GM19463 (cell line): ENCODE measurements around the gene BCAP29.
"Not testable (repeated sequence)": the region's sequence is repeated elsewhere in the genome, so short reads cannot be mapped to it uniquely, and the experiment has no call there.

Source experiments
- ATAC-seq: cut with Tn5 transposase; IDR thresholded peaks from one replicate; pipeline ENCODE4 v1.9.1; 2021; ENCODE audit warnings: mild to moderate bottlenecking, moderate library complexity; ENCODE audit not compliant: unreplicated experiment

BCAP29 gene

GRCh38 chr7:107615910-107616680 lies 36.0 kb downstream of the BCAP29 start:
- no peak for ATAC-seq

- ATAC-seq: no peak
Observed at GRCh38 chr7:107622429-107622828, 42.4 kb downstream of the BCAP29 start.

- ATAC-seq: no peak
Observed at GRCh38 chr7:107622894-107623293, 42.8 kb downstream of the BCAP29 start.

GRCh38 chr7:107627002-107627401 lies 47.0 kb downstream of the BCAP29 start:
- no peak for ATAC-seq

- no peak for ATAC-seq
Observed at GRCh38 chr7:107628461-107629064, 48.5 kb downstream of the BCAP29 start.

GRCh38 chr7:107630342-107630741 lies 50.3 kb downstream of the BCAP29 start:
- no peak for ATAC-seq

GRCh38 chr7:107631588-107632491 lies 51.8 kb downstream of the BCAP29 start:
- no peak for ATAC-seq

- ATAC-seq: no peak
Observed at GRCh38 chr7:107632492-107632865, 52.4 kb downstream of the BCAP29 start.

- peak; percentile 92 for ATAC-seq
Observed at GRCh38 chr7:107638594-107638993, 58.5 kb downstream of the BCAP29 start.

- not testable (repeated sequence) for ATAC-seq
Observed at GRCh38 chr7:107639070-107639469, 59.0 kb downstream of the BCAP29 start.

GRCh38 chr7:107641676-107642075 lies 61.6 kb downstream of the BCAP29 start:
- no peak for ATAC-seq

- ATAC-seq: no peak
Observed at GRCh38 chr7:107642501-107642900, 62.5 kb downstream of the BCAP29 start.

- ATAC-seq: no peak
Observed at GRCh38 chr7:107643407-107643806, 63.4 kb downstream of the BCAP29 start.

GRCh38 chr7:107643938-107644308 lies 63.9 kb downstream of the BCAP29 start:
- ATAC-seq: no peak

GRCh38 chr7:107644309-107644974 lies 64.4 kb downstream of the BCAP29 start:
- no peak for ATAC-seq

GRCh38 chr7:107652642-107653041 lies 72.6 kb downstream of the BCAP29 start:
- ATAC-seq: no peak

GRCh38 chr7:107658467-107658866 lies 78.4 kb downstream of the BCAP29 start:
- no peak for ATAC-seq

- no peak for ATAC-seq
Observed at GRCh38 chr7:107659666-107660065, 79.6 kb downstream of the BCAP29 start.

- peak; percentile 62 for ATAC-seq
Observed at GRCh38 chr7:107660381-107661080, 80.5 kb downstream of the BCAP29 start, which contains the start of gene SLC26A4. TSS of gene SLC26A4 (plus strand) at chr7:107660828. CDS start at chr7:107661642, 814 bp downstream.
